ENCODE measurements around the gene ECEL1.

GRCh38 chr2:232487385-232488096 lies at the start of gene ECEL1:
- TF ChIP-seq CTCF (IDR thresholded peaks at IDR 0.05) (no peak), POLR2A (IDR thresholded peaks at IDR 0.05) (no peak)
